PC-9 (cell line): ENCODE results near the gene TRAPPC8.

Experiments used
- CTCF ChIP-seq: fragments of 200-600 bp; sonication (generic); conservative IDR thresholded peaks from 2 replicates; pipeline ENCODE4 v1.6.1; 2017; ENCODE audit warnings: mixed run types, antibody characterized with exemption, mild to moderate bottlenecking, moderate library complexity
- EZH2 ChIP-seq: fragments of 200-600 bp; sonication (generic); IDR thresholded peaks from 2 replicates; pipeline ENCODE4 v1.8.0; 2017; ENCODE audit warnings: antibody characterized with exemption, low read depth

GRCh38 chr18:31943878-31944816 is 1.2 kb upstream of the TRAPPC8 start:
- no peak for TF ChIP-seq CTCF
- TF ChIP-seq EZH2 = no peak
